IMR-90 (cell line): Measurements from ENCODE around the gene GRK5.

Experiments
- MAFK ChIP-seq: IDR thresholded peaks from 2 replicates; pipeline ENCODE4 v1.6.1; 2012; ENCODE audit warnings: low read depth, low read length, improper control_type of control experiment
- MAZ ChIP-seq: IDR thresholded peaks from 2 replicates; pipeline ENCODE4 v1.6.1; 2012; ENCODE audit warnings: low read depth, mild to moderate bottlenecking, low read length, improper control_type of control experiment, moderate library complexity, borderline replicate concordance
- POLR2A ChIP-seq: IDR thresholded peaks from 2 replicates; pipeline ENCODE4 v1.6.1; 2012; ENCODE audit warnings: mild to moderate bottlenecking, low read depth, low read length
- SMC3 ChIP-seq: fragments of 150-350 bp; IDR thresholded peaks from 2 replicates; pipeline ENCODE4 v1.6.1; 2016; ENCODE audit warnings: low read depth, mild to moderate bottlenecking, antibody characterized with exemption, low read length, moderate library complexity
- TF ChIP-seq, protein P1 (sequence below): conservative IDR thresholded peaks from 2 replicates; pipeline ENCODE4 v1.5.1; 2012; ENCODE audit warnings: mild to moderate bottlenecking, low read depth, low read length, improper control_type of control experiment
- TF ChIP-seq, protein P2 (sequence below): fragments of 150-350 bp; IDR thresholded peaks from 2 replicates; pipeline ENCODE4 v1.6.1; 2016; ENCODE audit warnings: low read depth, mild to moderate bottlenecking, low read length, moderate library complexity, borderline replicate concordance

DNA sequence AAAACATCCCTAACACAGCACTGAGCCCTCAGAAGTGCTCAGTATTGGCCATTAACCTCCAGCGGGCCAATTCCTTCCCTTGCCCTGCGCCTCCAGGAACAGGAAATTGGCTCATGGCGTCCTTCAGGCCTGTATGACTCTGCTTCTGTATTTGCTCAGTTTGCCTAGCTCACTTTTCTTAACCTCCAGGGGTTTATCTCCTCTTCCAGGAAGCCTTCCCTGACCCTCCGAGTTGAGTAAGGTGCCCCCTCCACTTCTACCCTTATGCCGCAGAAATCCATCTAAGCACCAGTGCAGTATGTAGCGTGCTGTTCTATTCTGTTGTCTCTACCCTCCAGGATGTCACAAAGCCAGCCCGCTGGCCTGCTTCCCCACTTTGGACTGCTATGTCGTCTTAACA, 40.8 kb upstream of the GRK5 start:
- TF ChIP-seq, protein P1, sequence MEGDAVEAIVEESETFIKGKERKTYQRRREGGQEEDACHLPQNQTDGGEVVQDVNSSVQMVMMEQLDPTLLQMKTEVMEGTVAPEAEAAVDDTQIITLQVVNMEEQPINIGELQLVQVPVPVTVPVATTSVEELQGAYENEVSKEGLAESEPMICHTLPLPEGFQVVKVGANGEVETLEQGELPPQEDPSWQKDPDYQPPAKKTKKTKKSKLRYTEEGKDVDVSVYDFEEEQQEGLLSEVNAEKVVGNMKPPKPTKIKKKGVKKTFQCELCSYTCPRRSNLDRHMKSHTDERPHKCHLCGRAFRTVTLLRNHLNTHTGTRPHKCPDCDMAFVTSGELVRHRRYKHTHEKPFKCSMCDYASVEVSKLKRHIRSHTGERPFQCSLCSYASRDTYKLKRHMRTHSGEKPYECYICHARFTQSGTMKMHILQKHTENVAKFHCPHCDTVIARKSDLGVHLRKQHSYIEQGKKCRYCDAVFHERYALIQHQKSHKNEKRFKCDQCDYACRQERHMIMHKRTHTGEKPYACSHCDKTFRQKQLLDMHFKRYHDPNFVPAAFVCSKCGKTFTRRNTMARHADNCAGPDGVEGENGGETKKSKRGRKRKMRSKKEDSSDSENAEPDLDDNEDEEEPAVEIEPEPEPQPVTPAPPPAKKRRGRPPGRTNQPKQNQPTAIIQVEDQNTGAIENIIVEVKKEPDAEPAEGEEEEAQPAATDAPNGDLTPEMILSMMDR, result no peak
- TF ChIP-seq, protein P2, sequence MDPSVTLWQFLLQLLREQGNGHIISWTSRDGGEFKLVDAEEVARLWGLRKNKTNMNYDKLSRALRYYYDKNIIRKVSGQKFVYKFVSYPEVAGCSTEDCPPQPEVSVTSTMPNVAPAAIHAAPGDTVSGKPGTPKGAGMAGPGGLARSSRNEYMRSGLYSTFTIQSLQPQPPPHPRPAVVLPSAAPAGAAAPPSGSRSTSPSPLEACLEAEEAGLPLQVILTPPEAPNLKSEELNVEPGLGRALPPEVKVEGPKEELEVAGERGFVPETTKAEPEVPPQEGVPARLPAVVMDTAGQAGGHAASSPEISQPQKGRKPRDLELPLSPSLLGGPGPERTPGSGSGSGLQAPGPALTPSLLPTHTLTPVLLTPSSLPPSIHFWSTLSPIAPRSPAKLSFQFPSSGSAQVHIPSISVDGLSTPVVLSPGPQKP, result no peak
- TF ChIP-seq POLR2A (no peak), MAZ (no peak), MAFK (no peak), SMC3 (no peak)
